NT2/D1 (cell line): ENCODE measurements around the gene C1orf159.
"Not testable (repeated sequence)": the region's sequence is repeated elsewhere in the genome, so short reads cannot be mapped to it uniquely, and the experiment has no call there.

Source experiments
- DNase-seq: peaks from one replicate; pipeline ENCODE4 v3.0.0-alpha.2; 2011; ENCODE audit warnings: low read depth, low spot score
- H3K27me3 ChIP-seq: 2 replicates; pipeline ENCODE4 v1.6.0; 2011; ENCODE audit warnings: mild to moderate bottlenecking; ENCODE audit not compliant: insufficient read length, insufficient read depth
- H3K36me3 ChIP-seq: 2 replicates; pipeline ENCODE4 v1.6.1; 2011; ENCODE audit warnings: mild to moderate bottlenecking, low read length, mixed read lengths; ENCODE audit not compliant: insufficient read depth, insufficient read length
- H3K4me1 ChIP-seq: 2 replicates; pipeline ENCODE4 v1.5.1; 2011; ENCODE audit not compliant: insufficient read depth, insufficient read length
- H3K4me3 ChIP-seq: 2 replicates; pipeline ENCODE4 v1.5.1; 2011; ENCODE audit warnings: low read depth; ENCODE audit not compliant: insufficient read length
- H3K9ac ChIP-seq: 2 replicates; pipeline ENCODE4 v1.6.0; 2011; ENCODE audit warnings: low read depth; ENCODE audit not compliant: insufficient read length
- H3K9me3 ChIP-seq: 2 replicates; pipeline ENCODE4 v1.5.1; 2011; ENCODE audit warnings: mild to moderate bottlenecking, low read length; ENCODE audit not compliant: insufficient read depth
- SUZ12 ChIP-seq: IDR thresholded peaks from 2 replicates; pipeline ENCODE4 v1.6.1; 2011; ENCODE audit not compliant: insufficient read length, insufficient read depth; ENCODE audit errors: extremely low read depth
- YY1 ChIP-seq: IDR thresholded peaks from 2 replicates; pipeline ENCODE4 v1.6.1; 2011; ENCODE audit not compliant: insufficient read length, insufficient read depth
- ZNF274 ChIP-seq: IDR thresholded peaks from 2 replicates; pipeline ENCODE4 v1.6.1; 2011; ENCODE audit warnings: mild to moderate bottlenecking, low read depth, low read length

C1orf159 gene

GRCh38 chr1:1100296-1100695 is 15.6 kb downstream of the C1orf159 start:
- no peak overlapping the region for H3K4me3 ChIP-seq
- no peak overlapping the region for H3K9ac ChIP-seq
- no peaks in the 10 kb centered on the region for H3K27me3 ChIP-seq
- peaks cover 3% of the 10 kb centered on the region for H3K36me3 ChIP-seq
- no peak for TF ChIP-seq ZNF274
- TF ChIP-seq SUZ12, result no peak
- TF ChIP-seq YY1, result no peak
- no peak for DNase-seq
- H3K4me1 ChIP-seq, result no peaks in the 10 kb centered on the region
- H3K9me3 ChIP-seq, result peaks cover 11% of the 10 kb centered on the region; the same call in 1 of the 2 replicates

- no peak for DNase-seq
- Histone ChIP-seq H3K4me1 (no peaks in the 10 kb centered on the region), H3K36me3 (peaks cover 3% of the 10 kb centered on the region), H3K4me3 (no peak overlapping the region), H3K9me3 (peaks cover 6% of the 10 kb centered on the region; the same call in 1 of the 2 replicates), H3K27me3 (no peaks in the 10 kb centered on the region), H3K9ac (no peak overlapping the region)
- TF ChIP-seq YY1, result no peak
Measured at GRCh38 chr1:1099506-1100183, 16.2 kb downstream of the C1orf159 start.

- Histone ChIP-seq H3K9me3 (peaks cover 6% of the 10 kb centered on the region; the same call in 1 of the 2 replicates), H3K4me3 (no peak overlapping the region), H3K4me1 (no peaks in the 10 kb centered on the region), H3K36me3 (no peaks in the 10 kb centered on the region), H3K9ac (no peak overlapping the region), H3K27me3 (no peaks in the 10 kb centered on the region)
- DNase-seq, result no peak
- no peak for TF ChIP-seq SUZ12
Measured at GRCh38 chr1:1098681-1099421, 17.0 kb downstream of the C1orf159 start.

- not testable (repeated sequence) for H3K4me1 ChIP-seq, DNase-seq, H3K36me3 ChIP-seq, H3K27me3 ChIP-seq, H3K9me3 ChIP-seq, H3K4me3 ChIP-seq, H3K9ac ChIP-seq
Measured at GRCh38 chr1:1096136-1096535, 19.8 kb downstream of the C1orf159 start.

GRCh38 chr1:1094981-1095380 is 20.9 kb downstream of the C1orf159 start:
- H3K27me3 ChIP-seq, result no peaks in the 10 kb centered on the region
- peaks cover 6% of the 10 kb centered on the region for H3K4me1 ChIP-seq
- H3K36me3 ChIP-seq, result no peaks in the 10 kb centered on the region
- no peak overlapping the region for H3K4me3 ChIP-seq
- TF ChIP-seq SUZ12 (no peak), YY1 (no peak), ZNF274 (no peak)
- no peak for DNase-seq
- 0 out of 2 replicates have a peak, but pooled peaks cover under 1% of the 10 kb centered on the region for H3K9me3 ChIP-seq
- no peak overlapping the region for H3K9ac ChIP-seq

- Histone ChIP-seq H3K9ac (no peak overlapping the region), H3K4me1 (peaks cover 6% of the 10 kb centered on the region), H3K27me3 (no peaks in the 10 kb centered on the region), H3K4me3 (no peak overlapping the region), H3K36me3 (peaks cover 6% of the 10 kb centered on the region), H3K9me3 (no peaks in the 10 kb centered on the region)
- TF ChIP-seq SUZ12 (no peak), ZNF274 (no peak), YY1 (no peak)
- no peak for DNase-seq
Measured at GRCh38 chr1:1093610-1093943, 22.3 kb downstream of the C1orf159 start.

GRCh38 chr1:1092894-1093609 is 22.8 kb downstream of the C1orf159 start:
- Histone ChIP-seq H3K9ac (no peak overlapping the region), H3K9me3 (no peaks in the 10 kb centered on the region), H3K36me3 (peaks cover 6% of the 10 kb centered on the region), H3K27me3 (no peaks in the 10 kb centered on the region), H3K4me3 (no peak overlapping the region), H3K4me1 (peaks cover 6% of the 10 kb centered on the region)
- no peak for DNase-seq
- TF ChIP-seq YY1 (no peak), ZNF274 (no peak), SUZ12 (no peak)
